AG08395 (cell line): Measurements from ENCODE around the gene ACSF3.
"Not testable (repeated sequence)": the region's sequence is repeated elsewhere in the genome, so short reads cannot be mapped to it uniquely, and the experiment has no call there.

Experiments used
- DNase-seq: peaks from one replicate; pipeline ENCODE4 v3.0.0; 2012; ENCODE audit warnings: mixed read lengths, low spot score

ACSF3 gene

GRCh38 chr16:89055894-89056555 is 37.6 kb upstream of the ACSF3 start:
- DNase-seq: no peak

GRCh38 chr16:89056592-89056991 is 37.1 kb upstream of the ACSF3 start:
- DNase-seq: no peak

GRCh38 chr16:89057738-89058137 is 35.9 kb upstream of the ACSF3 start:
- DNase-seq: no peak

GRCh38 chr16:89058812-89059211 is 34.8 kb upstream of the ACSF3 start:
- no peak for DNase-seq

GRCh38 chr16:89060207-89060794 is 33.4 kb upstream of the ACSF3 start:
- DNase-seq: no peak

GRCh38 chr16:89061086-89061485 is 32.6 kb upstream of the ACSF3 start:
- no peak for DNase-seq

GRCh38 chr16:89061590-89062380 is 31.9 kb upstream of the ACSF3 start:
- DNase-seq: no peak

- no peak for DNase-seq
Measured at GRCh38 chr16:89062389-89063345, 31.0 kb upstream of the ACSF3 start.

GRCh38 chr16:89063768-89064320 is 29.8 kb upstream of the ACSF3 start:
- DNase-seq: no peak

- no peak for DNase-seq
Measured at GRCh38 chr16:89064606-89065457, 28.8 kb upstream of the ACSF3 start.

- no peak for DNase-seq
Measured at GRCh38 chr16:89065458-89065822, 28.2 kb upstream of the ACSF3 start.

GRCh38 chr16:89066721-89067120 is 26.9 kb upstream of the ACSF3 start:
- DNase-seq: no peak

GRCh38 chr16:89067677-89068443 is 25.8 kb upstream of the ACSF3 start:
- no peak for DNase-seq

GRCh38 chr16:89068814-89069616 is 24.6 kb upstream of the ACSF3 start:
- DNase-seq: not testable (repeated sequence)

- no peak for DNase-seq
Measured at GRCh38 chr16:89069920-89070319, 23.7 kb upstream of the ACSF3 start.

GRCh38 chr16:89070590-89070989 is 23.1 kb upstream of the ACSF3 start:
- no peak for DNase-seq

- peak; percentile 50 for DNase-seq
Measured at GRCh38 chr16:89071686-89072547, 21.7 kb upstream of the ACSF3 start.

GRCh38 chr16:89072548-89073130 is 21.0 kb upstream of the ACSF3 start:
- no peak for DNase-seq
